GM12878 (cell line): ENCODE results near the gene FRYL. TPM values are rescaled to one million over a fixed set of nuclear protein-coding genes. Genes with fewer than 3 reads are reported as not detected.

Source experiments
- ATAC-seq: fragments of 200-7000 bp; cut with Tn5 transposase; 3 replicates; pipeline ENCODE4 v1.9.1; 2020; ENCODE audit warnings: mild to moderate bottlenecking, moderate library complexity
- BruUV-seq: library from RNA; stranded (reverse); fragments of 400-500 nt; replicated peaks from 2 replicates; lab custom pipeline; 2021; lab: Mats Ljungman, UMichigan
- CTCF ChIA-PET: fragments of 300-600 bp; sonication (Branson Sonifier 250); formaldehyde crosslinking; extraction: SDS; loops from one replicate; lab custom pipeline; 2021; ENCODE audit warnings: inconsistent platforms; lab: Yijun Ruan, JAX
- POLR2A ChIA-PET: fragments of 350-600 bp; formaldehyde crosslinking; extraction: SDS; loops from one replicate; lab custom pipeline; 2021; ENCODE audit warnings: inconsistent platforms; lab: Charles Lee
- RAD21 ChIA-PET: fragments of 300-600 bp; sonication (Branson Sonifier 250); formaldehyde crosslinking; loops from one replicate; lab custom pipeline; 2023; ENCODE audit warnings: antibody characterized with exemption; ENCODE audit not compliant: unreplicated experiment; lab: Charles Lee
- SMC1A ChIA-PET: fragments of 300-600 bp; sonication (Branson Sonifier 250); formaldehyde crosslinking; loops from one replicate; lab custom pipeline; 2023; ENCODE audit not compliant: unreplicated experiment, uncharacterized antibody; lab: Charles Lee
- DNase-seq: peaks from one replicate; pipeline ENCODE4 v3.0.0-alpha.2; 2011; ENCODE audit warnings: low read depth, low spot score
- FAIRE-seq: peaks from 3 replicates; lab custom pipeline; 2011; peaks lifted over from hg19 to GRCh38; lab: Jason Lieb, UNC
- H2AFZ ChIP-seq: 2 replicates; pipeline ENCODE4 v1.6.0; 2011; ENCODE audit warnings: low read depth, low read length, control low read depth; ENCODE audit not compliant: control insufficient read depth
- H3K27ac ChIP-seq: 2 replicates; pipeline ENCODE4 v1.5.1; 2011; ENCODE audit warnings: control low read depth; ENCODE audit not compliant: control insufficient read depth, insufficient read depth
- H3K27me3 ChIP-seq, 2 experiments: replicated peaks in 1 of 2; 2 replicates each; pipeline versions ENCODE4 v1.6.0 to v1.6.1; 2011; ENCODE audit warnings: low read length in 1 of 2; ENCODE audit not compliant: control insufficient read depth in 2 of 2, insufficient read depth in 2 of 2
- H3K36me3 ChIP-seq, 2 experiments: 2 replicates each; pipeline ENCODE4 v1.5.1; 2011; ENCODE audit warnings: low read length in 1 of 2; ENCODE audit not compliant: control insufficient read depth in 2 of 2, insufficient read depth in 2 of 2
- H3K4me1 ChIP-seq: 2 replicates; pipeline ENCODE4 v1.6.1; 2011; ENCODE audit warnings: mild to moderate bottlenecking, low read length, moderate library complexity, mixed read lengths; ENCODE audit not compliant: control insufficient read depth, insufficient read depth
- H3K4me2 ChIP-seq: 2 replicates; pipeline ENCODE4 v1.6.0; 2011; ENCODE audit warnings: control low read depth; ENCODE audit not compliant: control insufficient read depth, insufficient read depth
- H3K4me3 ChIP-seq: fragments of 200-600 bp; sonication (generic); 2 replicates; pipeline ENCODE4 v1.5.1; 2016
- H3K79me2 ChIP-seq: 2 replicates; pipeline ENCODE4 v1.6.0; 2011; ENCODE audit warnings: low read length; ENCODE audit not compliant: control insufficient read depth, insufficient read depth
- H3K9ac ChIP-seq: 2 replicates; pipeline ENCODE4 v1.8.0; 2011; ENCODE audit warnings: low read length, control low read depth, mixed read lengths; ENCODE audit not compliant: control insufficient read depth, insufficient read depth
- H3K9me3 ChIP-seq: replicated peaks from 3 replicates; pipeline ENCODE4 v1.5.1; 2011; ENCODE audit warnings: mild to moderate bottlenecking, low read length; ENCODE audit not compliant: control insufficient read depth, insufficient read depth
- H4K20me1 ChIP-seq: 2 replicates; pipeline ENCODE4 v1.6.0; 2011; ENCODE audit not compliant: control insufficient read depth, insufficient read depth
- POLR2AphosphoS5 ChIP-seq: IDR thresholded peaks from 2 replicates; pipeline ENCODE4 v1.6.1; 2011; ENCODE audit warnings: mild to moderate bottlenecking, low read length, inconsistent platforms
- RAD51 ChIP-seq: fragments of 450-650 bp; IDR thresholded peaks from 2 replicates; pipeline ENCODE4 v1.6.1; 2016; ENCODE audit warnings: moderate library complexity, mild to moderate bottlenecking, inconsistent platforms
- RBBP5 ChIP-seq: fragments of 200-600 bp; sonication (generic); conservative IDR thresholded peaks from 2 replicates; pipeline ENCODE4 v1.6.1; 2016
- WGBS: methylation state at CpG from one replicate; pipeline ENCODE4 v1.1.6; 2016; ENCODE audit warnings: low lambda C conversion rate; ENCODE audit not compliant: insufficient replicate concordance, insufficient coverage; ENCODE audit errors: missing lambda C conversion rate; 5-methylcytosine and 5-hydroxymethylcytosine counted together
- in situ Hi-C: fragments of 300-500 bp; cut with MboI; formaldehyde crosslinking; loops from 9 replicates; pipeline ENCODE4 v1.14.3; 2018; ENCODE audit warnings: mixed read lengths
- intact Hi-C: fragments of 100-400 bp; cut with micrococcal nuclease; formaldehyde crosslinking; loops from one replicate; pipeline ENCODE4 v1.14.2; 2022; ENCODE audit not compliant: unreplicated experiment
- polyA plus RNA-seq, 11 experiments: library from polyadenylated mRNA; depleted of rRNA in 4 of 11; unstranded in 6 of 11; stranded (reverse) in 5 of 11; fragments of >200 nt; fragmentation: Nextera tagmentation in 4 of 11; fragmentation: Illumina TruSeq in 1 of 11; extraction: Ambion mirVana in 4 of 11; extraction: Trizol in 1 of 11; gene quantifications; 1 replicate in 1 of 11; 2 replicates in 10 of 11; pipeline versions ENCODE4 v1.2.1 to v1.2.3, GENCODE V29; 2011 to 2016; ENCODE audit warnings: inconsistent platforms in 2 of 11, missing spikeins in 2 of 11, low read depth in 1 of 11
- total RNA-seq, 4 experiments: library from RNA; depleted of rRNA in 3 of 4; stranded (reverse); fragments of >200 nt in 3 of 4; fragmentation: Illumina TruSeq in 1 of 4; extraction: Trizol in 1 of 4; gene quantifications; 2 replicates each; pipeline versions ENCODE4 v1.2.1 to v1.2.3, GENCODE V29; 2013 to 2021
- TF ChIP-seq, protein P1 (sequence below): fragments of 450-650 bp; IDR thresholded peaks from 2 replicates; pipeline ENCODE4 v1.6.1; 2017; ENCODE audit warnings: mild to moderate bottlenecking, low read depth, inconsistent platforms; ENCODE audit not compliant: poor library complexity, severe bottlenecking
- TF ChIP-seq, protein P2 (sequence below): IDR thresholded peaks from 2 replicates; pipeline ENCODE4 v1.6.1; 2011; ENCODE audit warnings: borderline replicate concordance, low read depth, mild to moderate bottlenecking, moderate library complexity, low read length; ENCODE audit not compliant: insufficient read depth, poor library complexity, severe bottlenecking

FRYL gene
- total and polyA plus RNA-seq, 10 of the 15 experiments (the other 5 are each of a cell fraction or from before 2014, with no cell fraction given) = 10.3 to 50.6 (median 28.7) TPM

DNA sequence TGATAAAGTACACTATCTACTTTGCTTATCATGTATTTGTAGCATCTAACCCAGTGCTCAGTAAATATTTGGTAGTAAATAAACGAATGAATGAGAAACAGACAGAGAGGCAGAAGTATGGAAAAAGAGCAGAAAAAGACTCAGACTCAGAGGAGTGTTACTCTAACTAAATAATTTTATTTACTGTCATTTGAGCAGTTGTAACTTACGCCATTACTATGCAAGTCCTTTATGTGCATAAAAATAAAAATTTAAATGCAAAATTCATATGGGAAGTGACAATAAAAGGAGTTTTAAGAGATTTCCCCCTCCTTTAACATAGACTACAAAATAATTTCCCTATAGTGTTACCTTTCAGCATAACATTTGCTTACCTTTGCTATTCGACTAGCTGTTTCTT, 240.5 kb downstream of the FRYL start:
- FAIRE-seq (no peak), ATAC-seq (no peak), DNase-seq (no peak)
- Histone ChIP-seq H3K4me2 (no peak overlapping the region), H3K4me3 (no peak overlapping the region), H3K27ac (no peak overlapping the region), H3K27me3 (no peaks in the 10 kb centered on the region), H3K4me1 (no peaks in the 10 kb centered on the region), H4K20me1 (no peaks in the 10 kb centered on the region), H3K9ac (no peak overlapping the region), H2AFZ (no peak overlapping the region), H3K79me2 (no peaks in the 10 kb centered on the region), H3K9me3 (no peaks in the 10 kb centered on the region), H3K36me3 (peaks cover 5 to 26% of the 10 kb centered on the region in 2 experiments)
- in situ Hi-C loops (no loop called here), intact Hi-C loops (no loop called here)
- POLR2A ChIA-PET = no interaction called here
- WGBS = 98% methylated on average over 3 of the region's 3 CpGs
- CTCF ChIA-PET = interaction anchor here (0.6 kb wide), 1 partner anchor 19 kb away, joined by 3 read pairs; no protein-coding TSS in a partner anchor
- TF ChIP-seq RAD51 (no peak), RBBP5 (no peak), POLR2AphosphoS5 (no peak)
- TF ChIP-seq, protein P1, sequence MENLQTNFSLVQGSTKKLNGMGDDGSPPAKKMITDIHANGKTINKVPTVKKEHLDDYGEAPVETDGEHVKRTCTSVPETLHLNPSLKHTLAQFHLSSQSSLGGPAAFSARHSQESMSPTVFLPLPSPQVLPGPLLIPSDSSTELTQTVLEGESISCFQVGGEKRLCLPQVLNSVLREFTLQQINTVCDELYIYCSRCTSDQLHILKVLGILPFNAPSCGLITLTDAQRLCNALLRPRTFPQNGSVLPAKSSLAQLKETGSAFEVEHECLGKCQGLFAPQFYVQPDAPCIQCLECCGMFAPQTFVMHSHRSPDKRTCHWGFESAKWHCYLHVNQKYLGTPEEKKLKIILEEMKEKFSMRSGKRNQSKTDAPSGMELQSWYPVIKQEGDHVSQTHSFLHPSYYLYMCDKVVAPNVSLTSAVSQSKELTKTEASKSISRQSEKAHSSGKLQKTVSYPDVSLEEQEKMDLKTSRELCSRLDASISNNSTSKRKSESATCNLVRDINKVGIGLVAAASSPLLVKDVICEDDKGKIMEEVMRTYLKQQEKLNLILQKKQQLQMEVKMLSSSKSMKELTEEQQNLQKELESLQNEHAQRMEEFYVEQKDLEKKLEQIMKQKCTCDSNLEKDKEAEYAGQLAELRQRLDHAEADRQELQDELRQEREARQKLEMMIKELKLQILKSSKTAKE = no peak
- TF ChIP-seq, protein P2, sequence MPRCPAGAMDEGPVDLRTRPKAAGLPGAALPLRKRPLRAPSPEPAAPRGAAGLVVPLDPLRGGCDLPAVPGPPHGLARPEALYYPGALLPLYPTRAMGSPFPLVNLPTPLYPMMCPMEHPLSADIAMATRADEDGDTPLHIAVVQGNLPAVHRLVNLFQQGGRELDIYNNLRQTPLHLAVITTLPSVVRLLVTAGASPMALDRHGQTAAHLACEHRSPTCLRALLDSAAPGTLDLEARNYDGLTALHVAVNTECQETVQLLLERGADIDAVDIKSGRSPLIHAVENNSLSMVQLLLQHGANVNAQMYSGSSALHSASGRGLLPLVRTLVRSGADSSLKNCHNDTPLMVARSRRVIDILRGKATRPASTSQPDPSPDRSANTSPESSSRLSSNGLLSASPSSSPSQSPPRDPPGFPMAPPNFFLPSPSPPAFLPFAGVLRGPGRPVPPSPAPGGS = no peak
- RAD21 ChIA-PET = no interaction called here
- no TSS peak for BruUV-seq
- SMC1A ChIA-PET = no interaction called here
